K562 (cell line): Measurements from ENCODE around the gene TMCC1.

ENCODE experiments used
- ATF1 ChIP-seq, 2 experiments: fragments of 450-650 bp in 1 of 2; IDR thresholded peaks; 2 replicates each; pipeline ENCODE4 v1.6.1; 2016; ENCODE audit warnings: missing compliant biosample characterization in 1 of 2, missing genetic modification characterization in 1 of 2
- POLR2A ChIP-seq: fragments of 450-650 bp; conservative IDR thresholded peaks from 2 replicates; pipeline ENCODE4 v1.6.1; 2016
- POLR2AphosphoS5 ChIP-seq: IDR thresholded peaks from 2 replicates; pipeline ENCODE4 v1.6.1; 2011; ENCODE audit warnings: mild to moderate bottlenecking, low read depth, low read length, moderate library complexity; ENCODE audit not compliant: control insufficient read depth, insufficient read depth
- YY1 ChIP-seq, 3 experiments: IDR thresholded peaks; 2 replicates each; pipeline ENCODE4 v1.6.1; 2011; ENCODE audit warnings: low read length in 2 of 3, mild to moderate bottlenecking in 2 of 3, moderate library complexity in 2 of 3, borderline replicate concordance in 1 of 3, control low read depth in 1 of 3, low read depth in 1 of 3; ENCODE audit not compliant: insufficient read depth in 3 of 3, insufficient replicate concordance in 2 of 3, control insufficient read depth in 1 of 3, insufficient read length in 1 of 3; ENCODE audit errors: extremely low read depth in 1 of 3
- ZBTB11 ChIP-seq, 3 experiments: fragments of 200-800 bp in 1 of 3; fragments of 250-450 bp in 1 of 3; fragments of 450-650 bp in 1 of 3; sonication (Bioruptor Pico) in 1 of 3; sonication (Bioruptor generic) in 1 of 3; formaldehyde crosslinking in 1 of 3; IDR thresholded peaks; 2 replicates each; pipeline versions ENCODE4 v1.6.1 to v1.8.0; 2016 to 2022; ENCODE audit warnings: mild to moderate bottlenecking in 2 of 3, missing genetic modification characterization in 2 of 3, missing compliant biosample characterization in 1 of 3, moderate library complexity in 1 of 3
- ZNF707 ChIP-seq: fragments of 250-450 bp; sonication (Bioruptor Pico); conservative IDR thresholded peaks from 2 replicates; pipeline ENCODE4 v1.8.0; 2022; ENCODE audit warnings: inconsistent platforms, mild to moderate bottlenecking, moderate library complexity
- TF ChIP-seq, protein P1 (sequence below): fragments of 250-450 bp; sonication (Bioruptor Pico); IDR thresholded peaks from 2 replicates; pipeline ENCODE4 v1.8.0; 2022; ENCODE audit warnings: inconsistent platforms

DNA sequence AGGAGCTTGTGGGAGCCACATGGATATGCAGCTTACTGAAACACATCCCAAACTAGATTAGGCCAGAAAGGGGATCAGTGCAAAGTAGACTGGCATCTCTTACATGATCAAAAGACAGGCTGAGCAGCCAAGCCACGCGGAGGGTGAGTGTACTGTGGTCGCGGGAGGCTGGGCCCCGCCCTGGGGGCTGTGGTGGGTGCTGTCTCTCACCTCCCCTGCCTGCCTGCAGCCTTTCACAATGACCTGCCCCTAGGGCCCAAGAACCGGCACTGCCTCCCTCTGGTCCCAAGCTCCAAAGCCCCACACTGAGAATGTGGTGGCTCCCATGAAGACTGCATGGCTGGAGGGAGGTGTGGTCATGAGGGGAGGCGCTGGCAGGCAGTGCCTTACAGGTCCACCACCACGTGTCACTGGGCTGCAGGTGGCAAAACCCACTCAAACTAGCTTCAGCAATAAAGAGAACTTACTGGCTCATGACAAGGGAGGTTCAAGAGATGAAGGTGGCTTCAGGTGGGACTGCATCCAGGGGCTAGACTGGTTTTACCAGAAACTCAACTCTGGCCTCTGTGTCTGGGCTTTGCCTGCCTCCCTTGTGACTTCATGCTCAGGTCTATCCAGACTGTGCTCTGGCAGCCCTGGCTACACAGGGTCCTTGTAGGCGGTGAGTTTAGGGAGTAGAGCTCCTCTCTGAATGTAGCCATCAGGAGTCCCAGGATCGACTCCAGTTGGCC lies 259.6 kb downstream of the TMCC1 start:
- TF ChIP-seq ZBTB11 (CRISPR knock-in tag; IDR thresholded peaks at IDR 0.05) (no peak), ATF1 (CRISPR knock-in tag; IDR thresholded peaks at IDR 0.05) (no peak), ATF1 (tag; IDR thresholded peaks at IDR 0.05) (no peak), ZNF707 (CRISPR knock-in tag) (no peak), POLR2AphosphoS5 (no peak), POLR2A (no peak), YY1 (IDR thresholded peaks at IDR 0.05; ENCODE audit: borderline replicate concordance in 1 of 3, control insufficient read depth in 1 of 3, extremely low read depth in 1 of 3, insufficient read depth in 3 of 3, insufficient read length in 1 of 3, insufficient replicate concordance in 2 of 3, low read depth in 1 of 3, low read length in 2 of 3) (no peak)
- TF ChIP-seq, protein P1, sequence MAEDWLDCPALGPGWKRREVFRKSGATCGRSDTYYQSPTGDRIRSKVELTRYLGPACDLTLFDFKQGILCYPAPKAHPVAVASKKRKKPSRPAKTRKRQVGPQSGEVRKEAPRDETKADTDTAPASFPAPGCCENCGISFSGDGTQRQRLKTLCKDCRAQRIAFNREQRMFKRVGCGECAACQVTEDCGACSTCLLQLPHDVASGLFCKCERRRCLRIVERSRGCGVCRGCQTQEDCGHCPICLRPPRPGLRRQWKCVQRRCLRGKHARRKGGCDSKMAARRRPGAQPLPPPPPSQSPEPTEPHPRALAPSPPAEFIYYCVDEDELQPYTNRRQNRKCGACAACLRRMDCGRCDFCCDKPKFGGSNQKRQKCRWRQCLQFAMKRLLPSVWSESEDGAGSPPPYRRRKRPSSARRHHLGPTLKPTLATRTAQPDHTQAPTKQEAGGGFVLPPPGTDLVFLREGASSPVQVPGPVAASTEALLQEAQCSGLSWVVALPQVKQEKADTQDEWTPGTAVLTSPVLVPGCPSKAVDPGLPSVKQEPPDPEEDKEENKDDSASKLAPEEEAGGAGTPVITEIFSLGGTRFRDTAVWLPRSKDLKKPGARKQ, result no peak
